Endodermal cell (in vitro differentiated cells): ENCODE measurements around the gene CDHR1. TPM values are rescaled to one million over a fixed set of nuclear protein-coding genes. Genes with fewer than 3 reads are reported as not detected.

ENCODE experiments used
- DNase-seq: peaks from one replicate; pipeline ENCODE4 v3.0.0-alpha.2; 2017
- H3K27ac ChIP-seq: 2 replicates; pipeline ENCODE4 v1.5.1; 2013; ENCODE audit warnings: mild to moderate bottlenecking, low read depth, low read length, moderate library complexity
- H3K27me3 ChIP-seq: 2 replicates; pipeline ENCODE4 v1.6.1; 2013; ENCODE audit warnings: mild to moderate bottlenecking, low read length, moderate library complexity; ENCODE audit not compliant: insufficient read depth, control insufficient read depth, poor library complexity, severe bottlenecking
- H3K36me3 ChIP-seq: 2 replicates; pipeline ENCODE4 v1.7.0; 2013; ENCODE audit warnings: mild to moderate bottlenecking, low read length, moderate library complexity; ENCODE audit not compliant: control insufficient read depth, insufficient read depth
- H3K4me1 ChIP-seq: one replicate; pipeline ENCODE4 v1.7.0; 2013; ENCODE audit warnings: low read length; ENCODE audit not compliant: control insufficient read depth, insufficient read depth
- H3K4me3 ChIP-seq: 2 replicates; pipeline ENCODE4 v1.5.1; 2013; ENCODE audit warnings: mild to moderate bottlenecking, low read length, moderate library complexity
- H3K9ac ChIP-seq: 2 replicates; pipeline ENCODE4 v1.6.1; 2013; ENCODE audit warnings: mild to moderate bottlenecking, low read length, moderate library complexity; ENCODE audit not compliant: poor library complexity, severe bottlenecking; ENCODE audit errors: extremely low read depth
- H3K9me3 ChIP-seq: 2 replicates; pipeline ENCODE4 v1.6.1; 2013; ENCODE audit warnings: mild to moderate bottlenecking, low read length, moderate library complexity; ENCODE audit not compliant: control insufficient read depth
- H3K27ac Mint-ChIP-seq: 2 replicates; pipeline ENCODE4 v1.8.0; 2020; ENCODE audit warnings: mixed read lengths
- H3K27me3 Mint-ChIP-seq: 2 replicates; pipeline ENCODE4 v1.8.0; 2021; ENCODE audit warnings: mild to moderate bottlenecking, mixed read lengths; ENCODE audit not compliant: insufficient read depth
- H3K36me3 Mint-ChIP-seq: 2 replicates; pipeline ENCODE4 v1.8.0; 2020; ENCODE audit warnings: low read depth, mixed read lengths
- H3K4me1 Mint-ChIP-seq: 2 replicates; pipeline ENCODE4 v1.8.0; 2020; ENCODE audit warnings: mixed read lengths
- H3K4me3 Mint-ChIP-seq: 2 replicates; pipeline ENCODE4 v1.8.0; 2020; ENCODE audit warnings: mild to moderate bottlenecking, moderate library complexity, mixed read lengths
- H3K9me3 Mint-ChIP-seq: 2 replicates; pipeline ENCODE4 v1.8.0; 2020; ENCODE audit warnings: mild to moderate bottlenecking, mixed read lengths
- WGBS, 2 experiments: methylation state at CpG; one replicate each; pipeline versions ENCODE4 v1.1.5 to v1.1.7; 2013; ENCODE audit warnings: missing lambda C conversion rate in 2 of 2, mixed read lengths in 1 of 2; ENCODE audit not compliant: insufficient coverage in 1 of 2, insufficient read length in 1 of 2; 5-methylcytosine and 5-hydroxymethylcytosine counted together
- total RNA-seq, 2 donors: library from RNA; stranded (reverse); fragmentation: NEBNext Ultra II Directional in 1 of 2; extraction: Animal tissue kit (Norgen Biotek cat#: 25700) in 1 of 2; gene quantifications; 2 replicates in 1 of 2; 3 replicates in 1 of 2; pipeline ENCODE4 v1.2.1, GENCODE V29; 2021
- TF ChIP-seq, protein P1 (sequence below): fragments of 200-600 bp; sonication (generic); conservative IDR thresholded peaks from 2 replicates; pipeline ENCODE4 v1.5.0; 2021; ENCODE audit warnings: antibody characterized with exemption, mild to moderate bottlenecking

The CDHR1 gene
- total RNA-seq, 2 donors from 2014 or later = 0.77 to 4.1 TPM

DNA sequence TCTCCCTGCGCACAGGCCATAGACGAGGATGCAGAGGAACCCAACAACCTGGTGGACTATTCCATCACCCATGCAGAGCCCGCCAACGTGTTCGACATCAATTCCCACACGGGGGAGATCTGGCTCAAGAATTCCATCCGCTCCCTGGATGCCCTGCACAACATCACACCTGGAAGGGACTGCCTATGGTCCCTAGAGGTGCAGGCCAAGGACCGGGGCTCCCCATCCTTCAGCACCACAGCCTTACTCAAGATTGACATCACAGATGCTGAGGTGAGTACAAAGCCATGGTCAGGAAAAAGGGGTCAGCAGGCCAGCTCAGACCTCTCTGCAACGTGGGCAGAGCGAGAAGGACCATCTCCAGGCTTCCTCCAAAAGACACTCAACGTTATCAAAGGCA, 18.7 kb downstream of the CDHR1 start:
- Histone ChIP-seq H3K4me1 (no peaks in the 10 kb centered on the region), H3K9ac (no peak overlapping the region), H3K36me3 (no peaks in the 10 kb centered on the region), H3K27ac (no peak overlapping the region), H3K9me3 (no peaks in the 10 kb centered on the region), H3K4me3 (no peak overlapping the region), H3K27me3 (no peaks in the 10 kb centered on the region)
- no peak overlapping the region for H3K4me3 Mint-ChIP-seq
- H3K9me3 Mint-ChIP-seq = no peaks in the 10 kb centered on the region
- no peak for DNase-seq
- no peaks in the 10 kb centered on the region for H3K27me3 Mint-ChIP-seq
- no peaks in the 10 kb centered on the region for H3K4me1 Mint-ChIP-seq
- no peaks in the 10 kb centered on the region for H3K36me3 Mint-ChIP-seq
- WGBS, 2 experiments = 87 to 88% methylated on average over 8 to 11 of the region's 11 CpGs
- TF ChIP-seq, protein P1, sequence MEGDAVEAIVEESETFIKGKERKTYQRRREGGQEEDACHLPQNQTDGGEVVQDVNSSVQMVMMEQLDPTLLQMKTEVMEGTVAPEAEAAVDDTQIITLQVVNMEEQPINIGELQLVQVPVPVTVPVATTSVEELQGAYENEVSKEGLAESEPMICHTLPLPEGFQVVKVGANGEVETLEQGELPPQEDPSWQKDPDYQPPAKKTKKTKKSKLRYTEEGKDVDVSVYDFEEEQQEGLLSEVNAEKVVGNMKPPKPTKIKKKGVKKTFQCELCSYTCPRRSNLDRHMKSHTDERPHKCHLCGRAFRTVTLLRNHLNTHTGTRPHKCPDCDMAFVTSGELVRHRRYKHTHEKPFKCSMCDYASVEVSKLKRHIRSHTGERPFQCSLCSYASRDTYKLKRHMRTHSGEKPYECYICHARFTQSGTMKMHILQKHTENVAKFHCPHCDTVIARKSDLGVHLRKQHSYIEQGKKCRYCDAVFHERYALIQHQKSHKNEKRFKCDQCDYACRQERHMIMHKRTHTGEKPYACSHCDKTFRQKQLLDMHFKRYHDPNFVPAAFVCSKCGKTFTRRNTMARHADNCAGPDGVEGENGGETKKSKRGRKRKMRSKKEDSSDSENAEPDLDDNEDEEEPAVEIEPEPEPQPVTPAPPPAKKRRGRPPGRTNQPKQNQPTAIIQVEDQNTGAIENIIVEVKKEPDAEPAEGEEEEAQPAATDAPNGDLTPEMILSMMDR = no peak
- no peak overlapping the region for H3K27ac Mint-ChIP-seq

DNA sequence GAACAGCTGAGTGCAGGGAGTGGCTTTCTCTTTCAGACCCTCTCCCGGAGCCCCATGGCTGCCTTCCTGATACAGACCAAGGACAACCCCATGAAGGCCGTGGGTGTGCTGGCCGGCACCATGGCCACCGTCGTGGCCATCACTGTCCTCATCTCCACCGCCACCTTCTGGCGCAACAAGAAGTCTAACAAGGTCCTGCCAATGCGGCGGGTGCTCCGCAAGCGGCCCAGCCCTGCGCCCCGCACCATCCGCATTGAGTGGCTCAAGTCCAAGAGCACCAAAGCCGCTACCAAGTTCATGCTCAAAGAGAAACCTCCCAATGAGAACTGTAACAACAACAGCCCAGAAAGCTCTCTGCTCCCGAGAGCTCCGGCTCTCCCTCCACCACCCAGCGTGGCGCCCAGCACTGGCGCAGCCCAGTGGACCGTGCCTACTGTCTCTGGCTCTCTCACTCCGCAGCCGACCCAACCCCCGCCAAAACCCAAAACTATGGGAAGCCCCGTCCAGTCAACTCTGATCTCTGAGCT, 19.8 kb downstream of the CDHR1 start:
- 94 to 98% methylated on average over 16 to 25 of the region's 25 CpGs for WGBS, 2 experiments
- Mint-ChIP-seq H3K4me3 (no peak overlapping the region), H3K36me3 (no peaks in the 10 kb centered on the region), H3K4me1 (no peaks in the 10 kb centered on the region), H3K27me3 (no peaks in the 10 kb centered on the region), H3K27ac (no peak overlapping the region), H3K9me3 (no peaks in the 10 kb centered on the region)
- no peak overlapping the region for H3K4me3 ChIP-seq
- DNase-seq = no peak
- H3K36me3 ChIP-seq = no peaks in the 10 kb centered on the region
- H3K27me3 ChIP-seq = no peaks in the 10 kb centered on the region
- TF ChIP-seq, protein P1 = no peak
- no peak overlapping the region for H3K27ac ChIP-seq
- H3K4me1 ChIP-seq = no peaks in the 10 kb centered on the region
- H3K9me3 ChIP-seq = no peaks in the 10 kb centered on the region
- H3K9ac ChIP-seq = no peak overlapping the region

DNA sequence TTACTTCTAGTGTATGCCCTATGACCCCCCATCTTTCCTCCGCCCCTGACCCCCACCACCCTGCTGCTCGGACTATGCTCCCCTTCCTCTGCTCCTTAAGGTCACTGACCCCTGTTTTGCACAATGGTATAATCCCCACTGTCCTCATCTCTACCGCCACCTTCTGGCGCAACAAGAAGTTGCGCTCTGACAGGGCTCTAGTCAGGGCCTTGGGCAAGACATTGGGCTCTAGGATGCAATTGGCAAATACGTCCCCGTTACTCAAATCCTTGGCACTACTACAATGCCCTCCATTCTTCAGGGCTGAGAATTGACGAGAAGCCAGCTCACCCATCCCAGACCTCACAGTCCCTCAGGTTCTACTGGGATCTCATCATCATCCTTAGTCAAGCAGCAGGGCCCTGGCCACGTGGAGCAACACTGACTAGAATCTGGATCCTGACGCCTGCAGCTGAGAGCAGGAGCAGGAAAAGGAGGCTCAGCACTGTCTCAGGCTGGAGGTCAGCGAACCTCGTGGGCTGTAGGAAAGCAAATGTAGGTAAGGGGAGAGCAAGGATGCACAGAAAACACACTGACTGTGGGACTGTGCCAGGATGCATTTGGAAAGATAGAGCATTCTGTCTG, 20.4 kb downstream of the CDHR1 start:
- H3K27ac ChIP-seq = no peak overlapping the region
- H3K4me1 ChIP-seq = no peaks in the 10 kb centered on the region
- H3K4me3 ChIP-seq = no peak overlapping the region
- no peaks in the 10 kb centered on the region for H3K36me3 ChIP-seq
- H3K27me3 Mint-ChIP-seq = no peaks in the 10 kb centered on the region
- no peaks in the 10 kb centered on the region for H3K4me1 Mint-ChIP-seq
- H3K4me3 Mint-ChIP-seq = no peak overlapping the region
- no peaks in the 10 kb centered on the region for H3K9me3 ChIP-seq
- H3K9me3 Mint-ChIP-seq = no peaks in the 10 kb centered on the region
- H3K9ac ChIP-seq = no peak overlapping the region
- H3K27me3 ChIP-seq = no peaks in the 10 kb centered on the region
- DNase-seq = peak; percentile 91
- no peaks in the 10 kb centered on the region for H3K36me3 Mint-ChIP-seq
- H3K27ac Mint-ChIP-seq = no peak overlapping the region
- 71 to 90% methylated on average over 9 to 12 of the region's 12 CpGs for WGBS, 2 experiments
- TF ChIP-seq, protein P1 = peak; percentile 78
